Neural progenitor cell (in vitro differentiated cells): ENCODE data around the gene ANGEL1.

ENCODE experiments used
- CTCF ChIP-seq: fragments of 200-600 bp; sonication (generic); IDR thresholded peaks from 2 replicates; pipeline ENCODE4 v1.5.1; 2017; ENCODE audit warnings: antibody characterized with exemption, mild to moderate bottlenecking
- EZH2 ChIP-seq: fragments of 200-600 bp; sonication (generic); IDR thresholded peaks from 2 replicates; pipeline ENCODE4 v1.6.1; 2017; ENCODE audit warnings: antibody characterized with exemption, mild to moderate bottlenecking, moderate library complexity

- TF ChIP-seq CTCF = no peak
- no peak for TF ChIP-seq EZH2
Observed at GRCh38 chr14:76762411-76763095, 50.1 kb downstream of the ANGEL1 start.
